ENCODE measurements around the gene AP1G1. TPM values are rescaled to one million over a fixed set of nuclear protein-coding genes. Genes with fewer than 3 reads are reported as not detected.

AP1G1 gene
- total RNA-seq, 2 donors from 2014 or later = 62.7 to 68.5 TPM

- Mint-ChIP-seq H3K27ac (no peak overlapping the region), H3K27me3 (ENCODE audit: insufficient read depth) (no peaks in the 10 kb centered on the region), H3K4me3 (no peak overlapping the region), H3K36me3 (ENCODE audit: low read depth) (peaks cover 44% of the 10 kb centered on the region), H3K4me1 (peaks cover 13% of the 10 kb centered on the region), H3K9me3 (no peaks in the 10 kb centered on the region)
- WGBS, 2 experiments (ENCODE audit: insufficient coverage in 1 of 2, insufficient read length in 1 of 2) = 92% methylated on average over 3 of the region's 3 CpGs; no CpG with 5 or more reads in 1 of the 2 experiments
- DNase-seq = no peak
- Histone ChIP-seq H3K36me3 (ENCODE audit: control insufficient read depth, insufficient read depth, low read length) (peaks cover 69% of the 10 kb centered on the region), H3K4me3 (ENCODE audit: low read length) (no peak overlapping the region), H3K9me3 (ENCODE audit: control insufficient read depth, low read length) (no peaks in the 10 kb centered on the region), H3K9ac (ENCODE audit: extremely low read depth, low read length, poor library complexity, severe bottlenecking) (no peak overlapping the region), H3K27ac (ENCODE audit: low read depth, low read length) (no peak overlapping the region), H3K4me1 (ENCODE audit: control insufficient read depth, insufficient read depth, low read length) (peaks cover 4% of the 10 kb centered on the region), H3K27me3 (ENCODE audit: control insufficient read depth, insufficient read depth, low read length, poor library complexity, severe bottlenecking) (no peaks in the 10 kb centered on the region)
- no peak for TF ChIP-seq CTCF (conservative IDR thresholded peaks at IDR 0.05)
Observed at GRCh38 chr16:71852158-71852557, 43.5 kb upstream of the AP1G1 start.

- H3K4me1 ChIP-seq (ENCODE audit: control insufficient read depth, insufficient read depth, low read length) = peaks cover 6% of the 10 kb centered on the region
- peaks cover 17% of the 10 kb centered on the region for H3K4me1 Mint-ChIP-seq
- DNase-seq = no peak
- H3K9me3 Mint-ChIP-seq = no peaks in the 10 kb centered on the region
- no peaks in the 10 kb centered on the region for H3K27me3 ChIP-seq (ENCODE audit: control insufficient read depth, insufficient read depth, low read length, poor library complexity, severe bottlenecking)
- H3K4me3 ChIP-seq (ENCODE audit: low read length) = no peak overlapping the region
- peaks cover 69% of the 10 kb centered on the region for H3K36me3 ChIP-seq (ENCODE audit: control insufficient read depth, insufficient read depth, low read length)
- H3K27me3 Mint-ChIP-seq (ENCODE audit: insufficient read depth) = no peaks in the 10 kb centered on the region
- no peak for TF ChIP-seq CTCF (conservative IDR thresholded peaks at IDR 0.05)
- WGBS, 2 experiments (ENCODE audit: insufficient coverage in 1 of 2, insufficient read length in 1 of 2) = 94 to 98% methylated on average over 2 to 8 of the region's 8 CpGs
- H3K4me3 Mint-ChIP-seq = no peak overlapping the region
- H3K9ac ChIP-seq (ENCODE audit: extremely low read depth, low read length, poor library complexity, severe bottlenecking) = no peak overlapping the region
- H3K36me3 Mint-ChIP-seq (ENCODE audit: low read depth) = peaks cover 44% of the 10 kb centered on the region
- no peak overlapping the region for H3K27ac Mint-ChIP-seq
- no peaks in the 10 kb centered on the region for H3K9me3 ChIP-seq (ENCODE audit: control insufficient read depth, low read length)
- H3K27ac ChIP-seq (ENCODE audit: low read depth, low read length) = no peak overlapping the region
Observed at GRCh38 chr16:71851746-71852145, 43.1 kb upstream of the AP1G1 start.

GRCh38 chr16:71848622-71849021, 40.0 kb upstream of the AP1G1 start:
- Mint-ChIP-seq H3K4me1 (peaks cover 16% of the 10 kb centered on the region), H3K27me3 (ENCODE audit: insufficient read depth) (no peaks in the 10 kb centered on the region), H3K36me3 (ENCODE audit: low read depth) (peaks cover 37% of the 10 kb centered on the region), H3K9me3 (no peaks in the 10 kb centered on the region), H3K27ac (no peak overlapping the region), H3K4me3 (no peak overlapping the region)
- H3K27me3 ChIP-seq (ENCODE audit: control insufficient read depth, insufficient read depth, low read length, poor library complexity, severe bottlenecking) = no peaks in the 10 kb centered on the region
- DNase-seq = no peak
- no peaks in the 10 kb centered on the region for H3K9me3 ChIP-seq (ENCODE audit: control insufficient read depth, low read length)
- H3K4me3 ChIP-seq (ENCODE audit: low read length) = no peak overlapping the region
- H3K36me3 ChIP-seq (ENCODE audit: control insufficient read depth, insufficient read depth, low read length) = peaks cover 58% of the 10 kb centered on the region
- no peak for TF ChIP-seq CTCF (conservative IDR thresholded peaks at IDR 0.05)
- H3K4me1 ChIP-seq (ENCODE audit: control insufficient read depth, insufficient read depth, low read length) = peaks cover 6% of the 10 kb centered on the region
- no peak overlapping the region for H3K9ac ChIP-seq (ENCODE audit: extremely low read depth, low read length, poor library complexity, severe bottlenecking)
- no peak overlapping the region for H3K27ac ChIP-seq (ENCODE audit: low read depth, low read length)
- WGBS, 2 experiments (ENCODE audit: insufficient coverage in 1 of 2, insufficient read length in 1 of 2) = 96 to 100% methylated on average over 6 of the region's 6 CpGs
